Endometrium (tissue), 2 donors: ENCODE measurements around the gene CUL9.

ENCODE experiments used
- FAIRE-seq: peaks from 2 replicates; lab custom pipeline; 2012; peaks lifted over from hg19 to GRCh38; lab: Jason Lieb, UNC
- donor health status: control.
- donor health status: control.

CUL9 gene

DNA sequence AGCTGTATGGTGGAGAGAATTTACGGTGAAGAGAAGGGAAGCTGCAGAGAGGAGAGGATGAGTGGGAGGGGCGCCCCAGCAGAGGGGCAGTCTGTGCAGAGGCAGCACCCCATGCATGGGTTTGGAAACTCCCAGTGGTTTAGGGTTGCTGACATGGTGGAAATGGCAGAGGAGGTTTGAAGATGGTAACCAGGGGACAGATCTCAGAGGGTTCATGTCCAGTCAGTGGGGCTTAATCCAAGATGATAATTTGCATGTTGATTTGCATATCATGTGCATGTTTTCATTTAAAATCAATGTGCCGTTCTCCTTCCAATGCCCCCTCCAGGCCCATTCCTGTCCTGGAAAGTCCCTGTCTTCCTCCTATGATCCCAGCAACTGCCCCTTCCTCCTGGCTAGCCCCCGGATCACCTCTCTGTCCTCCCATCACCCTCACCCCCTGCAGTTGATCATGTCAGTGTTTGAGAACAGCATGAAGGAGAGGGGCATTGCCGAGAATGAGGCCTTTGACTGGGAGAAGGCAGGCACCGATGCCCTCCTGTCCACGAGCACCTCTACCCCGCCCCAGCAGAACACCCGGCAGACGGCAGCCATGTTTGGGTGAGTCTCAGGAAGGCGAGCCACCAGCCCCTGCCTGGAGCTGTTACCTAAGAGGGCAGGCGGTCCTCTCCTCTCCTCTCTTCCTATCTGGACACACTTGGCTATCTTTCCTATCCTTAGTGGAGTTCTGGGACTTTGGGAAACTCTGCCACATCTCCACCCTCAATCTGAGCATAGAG is 75.6 kb downstream of the CUL9 start:
- no peak for FAIRE-seq

- no peak for FAIRE-seq
Observed at GRCh38 chr6:43258180-43258579, 76.2 kb downstream of the CUL9 start.

DNA sequence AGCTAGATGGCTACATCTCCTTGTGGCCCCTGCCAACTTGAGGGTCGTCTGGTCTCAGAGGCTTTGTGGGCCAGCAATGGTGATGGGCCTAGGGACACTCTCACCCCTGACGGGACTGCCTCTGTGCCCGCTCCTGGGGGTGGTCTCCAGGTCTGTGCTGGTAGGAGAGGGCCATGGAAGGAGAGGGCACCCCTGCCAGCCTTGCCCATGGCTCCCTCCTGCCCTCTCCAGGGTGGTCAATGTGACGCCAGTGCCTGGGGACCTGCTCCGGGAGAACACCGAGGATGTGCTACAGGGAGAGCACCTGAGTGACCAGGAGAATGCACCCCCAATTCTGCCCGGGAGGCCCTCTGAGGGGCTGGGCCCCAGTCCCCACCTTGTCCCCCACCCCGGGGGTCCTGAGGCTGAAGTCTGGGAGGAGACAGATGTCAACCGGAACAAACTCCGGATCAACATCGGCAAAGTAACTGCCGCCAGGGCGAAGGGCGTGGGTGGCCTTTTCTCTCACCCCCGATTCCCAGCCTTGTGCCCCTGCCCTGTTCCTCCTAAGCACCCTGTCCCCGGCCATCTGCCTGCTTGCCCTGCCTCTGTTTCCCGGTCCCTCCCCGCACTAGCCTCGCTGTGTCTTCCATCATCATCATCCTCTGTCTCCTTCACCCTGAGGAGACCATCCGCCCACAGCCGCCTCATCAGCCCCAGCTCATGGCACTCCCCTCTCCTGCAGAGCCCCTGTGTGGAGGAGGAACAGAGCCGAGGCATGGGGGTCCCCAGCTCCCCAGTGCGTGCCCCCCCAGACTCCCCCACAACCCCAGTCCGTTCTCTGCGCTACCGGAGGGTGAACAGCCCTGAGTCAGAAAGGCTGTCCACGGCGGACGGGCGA is 77.1 kb downstream of the CUL9 start:
- FAIRE-seq: no peak

DNA sequence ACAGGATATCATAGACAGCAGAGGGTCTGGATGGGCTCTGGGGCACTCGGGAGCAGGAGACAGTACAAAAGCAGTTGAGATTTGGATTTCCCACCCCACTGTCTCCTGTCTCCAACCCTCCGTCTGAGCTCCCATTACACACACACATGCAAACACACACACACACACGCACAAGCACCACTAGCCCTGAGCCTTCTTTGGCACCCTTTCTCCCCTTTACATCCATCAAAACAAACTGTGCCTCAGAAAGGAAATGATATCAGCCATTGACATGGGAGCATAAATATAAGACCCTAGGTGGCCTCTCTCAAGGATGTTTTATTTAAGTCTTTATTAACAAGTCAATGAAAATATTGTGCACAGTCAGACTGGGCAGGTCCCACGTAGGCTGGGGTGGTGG is 78.8 kb downstream of the CUL9 start:
- no peak for FAIRE-seq

- no peak for FAIRE-seq
Observed at GRCh38 chr6:43261198-43261597, 79.2 kb downstream of the CUL9 start.

GRCh38 chr6:43262000-43262779 is 80.2 kb downstream of the CUL9 start:
- no peak for FAIRE-seq

- no peak for FAIRE-seq
Observed at GRCh38 chr6:43262780-43263313, 80.9 kb downstream of the CUL9 start.

- FAIRE-seq: no peak
Observed at GRCh38 chr6:43263314-43264178, 81.5 kb downstream of the CUL9 start.

DNA sequence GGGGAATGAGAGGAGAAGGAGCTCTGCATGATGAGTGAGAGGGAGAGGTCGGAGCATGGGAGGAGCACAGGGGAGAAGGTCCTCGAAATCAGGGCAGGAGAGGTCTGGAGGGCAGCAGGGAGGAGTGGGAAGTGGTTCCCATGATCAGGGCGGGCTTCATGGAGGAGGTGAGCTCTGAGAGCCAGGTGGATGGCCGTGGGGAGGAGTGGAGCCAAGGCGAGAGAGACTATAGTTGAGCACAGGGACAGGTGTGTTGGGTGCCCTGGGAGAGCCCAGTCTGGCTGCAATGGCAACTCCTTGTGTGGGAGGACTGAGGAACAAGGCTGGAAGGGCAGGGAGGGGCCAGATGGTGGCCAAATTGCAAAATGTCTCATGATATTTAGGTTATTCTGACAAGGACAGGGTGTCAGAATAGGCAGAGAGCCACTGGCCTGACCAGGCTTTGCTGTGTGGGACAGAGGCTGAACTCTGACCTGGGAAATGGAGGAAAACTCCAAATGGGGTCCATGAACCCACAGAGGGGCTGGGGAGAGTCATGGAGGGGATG is 82.7 kb downstream of the CUL9 start:
- no peak for FAIRE-seq

DNA sequence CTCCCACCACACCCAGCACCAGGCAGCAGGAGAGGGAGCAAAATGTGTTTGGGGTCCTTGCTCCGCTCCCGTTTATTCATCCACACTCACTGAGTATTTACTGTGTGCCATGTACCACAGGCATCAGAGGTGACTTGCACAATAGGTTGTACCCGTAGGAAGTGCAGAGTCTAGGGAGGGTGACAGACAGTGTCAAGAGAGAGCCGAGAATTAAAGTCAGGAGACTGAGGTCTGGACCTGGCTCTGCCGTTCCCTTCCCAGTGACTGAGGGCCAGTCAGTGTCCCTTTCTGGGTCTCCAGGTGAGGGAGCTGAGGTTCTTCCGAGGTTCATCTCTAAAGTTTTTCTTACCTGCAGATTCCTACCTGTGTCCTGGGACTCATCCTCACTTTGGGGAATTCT is 83.6 kb downstream of the CUL9 start:
- FAIRE-seq: no peak

DNA sequence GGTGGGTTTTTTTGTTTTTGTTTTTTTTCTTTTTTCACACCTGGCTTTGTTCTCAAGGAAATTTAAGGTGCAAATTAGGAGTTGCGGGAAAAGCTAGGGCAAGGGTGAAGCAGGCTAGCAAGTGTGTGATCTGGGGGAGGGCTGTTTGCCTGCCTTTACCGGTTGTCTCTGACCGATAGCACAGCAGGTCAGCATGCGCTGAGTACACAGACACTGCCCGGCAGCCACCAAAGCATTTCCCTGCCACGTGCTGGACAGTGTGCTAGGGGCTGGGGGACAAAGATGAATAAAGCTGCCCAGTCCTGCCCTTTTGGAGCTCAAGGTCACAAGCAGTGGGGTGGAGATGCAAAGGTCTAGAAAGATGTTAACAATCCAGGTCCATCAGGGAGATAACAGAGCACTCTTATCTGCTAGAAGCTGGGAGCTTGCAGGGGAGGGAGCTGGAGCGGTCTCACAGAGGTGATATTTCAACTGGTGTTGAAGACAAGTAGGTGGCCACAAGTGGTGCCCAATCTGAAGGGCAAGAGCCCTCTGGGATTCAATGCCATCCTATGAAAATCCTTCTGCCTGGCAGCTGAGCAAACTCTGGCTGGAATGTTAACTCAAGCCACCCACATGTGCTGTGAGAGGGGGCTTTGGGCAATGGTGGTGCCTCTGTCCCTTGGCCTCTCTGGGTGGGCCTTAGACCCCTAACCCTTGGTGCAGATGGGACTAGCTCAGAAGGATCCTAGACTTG is 85.8 kb downstream of the CUL9 start:
- FAIRE-seq: no peak

DNA sequence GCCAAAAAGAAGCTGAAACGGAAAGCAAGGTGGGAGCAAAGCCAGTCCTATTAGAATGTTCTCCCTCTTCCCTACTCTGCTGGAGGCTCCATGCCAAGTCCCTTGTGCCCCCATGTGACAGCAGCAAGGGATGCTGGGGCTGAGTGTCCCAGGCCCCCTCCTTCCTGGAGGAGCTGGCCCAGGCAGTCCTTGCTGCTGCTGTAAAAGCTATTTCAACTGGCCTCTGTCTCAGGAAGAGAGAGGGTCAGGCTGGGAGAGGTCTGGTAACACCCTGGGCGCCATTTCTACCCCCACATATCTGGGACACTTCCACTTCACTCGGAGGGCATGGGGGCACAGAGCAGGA is 86.3 kb downstream of the CUL9 start:
- no peak for FAIRE-seq

DNA sequence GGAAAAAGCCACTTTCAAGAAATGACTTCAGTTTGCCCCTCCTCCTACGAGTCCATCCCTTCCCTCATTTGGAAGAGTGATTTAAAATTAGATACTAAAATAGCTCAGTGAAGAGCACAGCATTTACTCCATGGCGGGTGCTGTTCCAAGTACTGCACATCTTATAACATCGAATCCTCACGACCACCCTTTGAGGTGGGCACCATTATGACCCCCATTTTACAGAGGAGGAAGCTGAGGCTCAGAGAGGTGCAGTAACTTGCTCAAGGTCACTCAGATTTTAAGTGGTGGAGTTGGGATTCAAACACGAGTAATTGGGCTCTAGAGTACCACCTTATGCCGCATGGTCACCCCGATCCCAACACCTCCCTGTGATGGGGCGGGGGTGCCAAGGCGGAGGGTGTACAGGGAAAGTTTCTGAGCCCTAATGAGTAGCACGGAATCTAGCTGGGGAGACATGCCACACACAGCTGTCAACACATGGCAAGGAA is 86.8 kb downstream of the CUL9 start:
- FAIRE-seq: no peak

DNA sequence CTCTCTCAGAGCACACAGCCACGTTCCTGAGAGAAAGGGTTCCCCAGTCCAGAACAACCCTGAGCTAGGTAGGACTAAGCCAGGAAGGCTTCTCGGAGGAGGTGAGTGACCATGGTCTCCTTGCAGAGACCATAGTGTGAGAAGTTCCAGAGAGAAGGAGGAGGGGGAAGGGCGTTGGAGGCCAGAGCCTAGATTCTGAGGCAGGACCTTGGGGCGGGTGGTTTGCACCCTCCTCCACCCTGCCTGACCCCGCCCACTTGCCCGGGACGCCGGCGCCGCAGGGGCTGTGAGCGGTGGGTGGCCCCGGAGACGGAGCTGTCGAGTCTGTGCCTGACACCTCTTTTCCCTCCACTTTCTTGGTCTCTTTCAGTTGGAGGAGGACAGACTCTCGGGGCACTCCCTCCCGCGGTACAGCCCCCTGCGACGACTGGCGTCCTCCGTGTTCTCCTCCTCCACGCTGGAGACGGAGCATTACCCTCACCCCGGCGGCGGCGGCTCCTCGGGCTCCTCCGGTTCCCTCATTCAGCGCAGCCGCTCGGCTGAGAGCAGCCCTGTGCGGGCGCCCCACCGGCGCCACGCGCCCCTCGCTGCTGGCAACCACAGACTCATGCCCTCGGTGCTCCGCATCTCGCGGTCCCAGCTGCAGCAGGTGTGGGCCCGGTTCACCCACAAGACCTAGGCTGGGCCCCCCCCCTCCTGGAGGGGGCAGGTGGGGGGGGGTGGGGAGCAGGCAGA is 87.4 kb downstream of the CUL9 start:
- FAIRE-seq: no peak

GRCh38 chr6:43271103-43271815 is 89.3 kb downstream of the CUL9 start:
- no peak for FAIRE-seq

DNA sequence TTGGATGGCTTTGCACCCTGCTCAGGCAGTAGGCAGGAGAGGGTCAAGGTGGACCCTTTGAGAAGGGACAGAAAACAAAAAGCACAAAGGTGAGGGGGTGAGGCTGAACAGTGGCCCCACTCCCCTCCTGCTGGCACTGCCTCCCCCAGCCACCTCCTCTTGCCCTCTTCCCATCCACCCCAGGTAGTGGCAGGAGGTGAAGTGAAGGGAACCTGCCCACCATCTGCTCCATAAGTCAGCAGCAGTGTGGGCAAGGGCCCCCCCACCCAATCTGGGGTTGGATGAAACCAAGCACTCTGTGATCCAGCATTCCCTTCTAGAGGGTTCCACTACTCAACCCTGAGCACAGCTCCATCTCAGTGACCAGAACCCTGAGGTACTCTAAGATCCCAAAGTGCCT is 89.9 kb downstream of the CUL9 start:
- no peak for FAIRE-seq

DNA sequence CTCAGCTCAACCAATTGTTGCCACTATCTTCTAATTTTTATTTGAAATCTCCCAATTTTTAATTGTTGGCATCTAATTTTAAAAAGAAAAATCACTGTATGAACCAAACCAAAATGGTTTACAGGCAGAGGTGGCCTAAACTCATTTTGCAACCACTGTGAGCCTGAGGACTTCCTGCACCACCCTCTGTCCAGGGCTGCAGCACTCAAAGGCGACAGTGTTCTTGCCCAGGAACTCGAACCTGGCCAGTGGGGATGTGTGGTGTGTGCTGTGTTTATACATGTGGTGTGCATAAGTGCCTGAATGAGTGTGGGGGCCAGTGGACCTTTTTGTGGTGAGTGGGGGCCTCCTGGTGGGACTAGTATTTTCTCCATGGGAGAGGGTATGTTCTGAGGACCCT is 91.7 kb downstream of the CUL9 start:
- no peak for FAIRE-seq
